ENCODE data around the gene HCK. TPM values are rescaled to one million over a fixed set of nuclear protein-coding genes. Genes with fewer than 3 reads are reported as not detected.
"Not testable (repeated sequence)": the region's sequence is repeated elsewhere in the genome, so short reads cannot be mapped to it uniquely, and the experiment has no call there.

Gene HCK
- total RNA-seq, 4 donors from 2014 or later: 3.0 to 16.9 (median 6.7) TPM

GRCh38 chr20:32119734-32120133, 67.7 kb downstream of the HCK start:
- peaks cover 0 to 20% (median 0%) of the 10 kb centered on the region in 3 donors for H3K36me3 ChIP-seq
- WGBS, 2 donors: 87 to 94% methylated on average over 2 of the region's 2 CpGs
- intact Hi-C loops (cut with DNase I): loop anchor here (10.0 kb wide), 1 partner anchor 85 kb away; the partner anchor contains the start of genes PLAGL2 and POFUT1
- no peaks in the 10 kb centered on the region for H3K9me3 ChIP-seq
- H3K27me3 ChIP-seq: no peaks in the 10 kb centered on the region
- H3K27ac ChIP-seq: no peak overlapping the region
- no peak for TF ChIP-seq CTCF (IDR thresholded peaks at IDR 0.05)
- no peak for TF ChIP-seq POLR2A (IDR thresholded peaks at IDR 0.05)
- DNase-seq: no peak
- H3K4me1 ChIP-seq: peaks cover 0 to 35% (median 5%) of the 10 kb centered on the region in 3 donors
- H3K4me3 ChIP-seq: no peak overlapping the region

GRCh38 chr20:32121908-32122307, 69.9 kb downstream of the HCK start:
- WGBS, 2 donors: no CpG with 5 or more reads among the region's 31 CpGs
- H3K27ac ChIP-seq; DNase-seq; H3K9me3 ChIP-seq; H3K27me3 ChIP-seq; intact Hi-C loops (cut with DNase I); H3K4me3 ChIP-seq: not testable (repeated sequence)
- Histone ChIP-seq H3K4me1 (peaks cover 0 to 16% (median 0%) of the 10 kb centered on the region in 3 donors), H3K36me3 (peaks cover 0 to 15% (median 4%) of the 10 kb centered on the region in 3 donors)

- H3K9me3 ChIP-seq: no peaks in the 10 kb centered on the region
- no peak for TF ChIP-seq CTCF (IDR thresholded peaks at IDR 0.05)
- TF ChIP-seq POLR2A (IDR thresholded peaks at IDR 0.05): no peak
- WGBS, 2 donors: 89 to 90% methylated on average over 1 of the region's 4 CpGs
- peaks cover 0 to 5% (median 0%) of the 10 kb centered on the region in 3 donors for H3K4me1 ChIP-seq
- no peak overlapping the region for H3K27ac ChIP-seq
- intact Hi-C loops (cut with DNase I): no loop called here
- peaks cover 0 to 20% (median 4%) of the 10 kb centered on the region in 3 donors for H3K36me3 ChIP-seq
- DNase-seq: no peak
- H3K27me3 ChIP-seq: no peaks in the 10 kb centered on the region
- H3K4me3 ChIP-seq: no peak overlapping the region
These were observed 71.0 kb downstream of the HCK start for GRCh38 chr20:32123088-32123487.

- Histone ChIP-seq H3K27ac (no peak overlapping the region), H3K9me3 (no peaks in the 10 kb centered on the region), H3K36me3 (peaks cover 0 to 24% (median 4%) of the 10 kb centered on the region in 3 donors), H3K4me1 (peaks cover 0 to 5% (median 0%) of the 10 kb centered on the region in 3 donors), H3K27me3 (no peaks in the 10 kb centered on the region), H3K4me3 (no peak overlapping the region)
- WGBS, 2 donors: 85 to 89% methylated on average over 4 of the region's 4 CpGs
- intact Hi-C loops (cut with DNase I): no loop called here
- no peak for DNase-seq
- TF ChIP-seq CTCF (IDR thresholded peaks at IDR 0.05) (no peak), POLR2A (IDR thresholded peaks at IDR 0.05) (no peak)
These were observed 72.9 kb downstream of the HCK start for GRCh38 chr20:32124916-32125454.

- peaks cover 0 to 5% (median 0%) of the 10 kb centered on the region in 3 donors for H3K4me1 ChIP-seq
- H3K4me3 ChIP-seq: no peak overlapping the region
- no peaks in the 10 kb centered on the region for H3K9me3 ChIP-seq
- DNase-seq: no peak
- peaks cover 0 to 24% (median 4%) of the 10 kb centered on the region in 3 donors for H3K36me3 ChIP-seq
- intact Hi-C loops (cut with DNase I): no loop called here
- WGBS, 2 donors: 68 to 86% methylated on average over 5 of the region's 5 CpGs
- TF ChIP-seq POLR2A (IDR thresholded peaks at IDR 0.05) (no peak), CTCF (IDR thresholded peaks at IDR 0.05) (no peak)
- H3K27ac ChIP-seq: no peak overlapping the region
- H3K27me3 ChIP-seq: no peaks in the 10 kb centered on the region
These were observed 73.5 kb downstream of the HCK start for GRCh38 chr20:32125506-32125905.

All from esophagus squamous epithelium (tissue), 5 donors.